Body of pancreas (tissue), 4 donors: ENCODE measurements around the gene ABCA13. TPM values are rescaled to one million over a fixed set of nuclear protein-coding genes. Genes with fewer than 3 reads are reported as not detected.

Experiments used
- ATAC-seq: fragments of 150-250 bp; one replicate; pipeline ENCODE4 v1.9.1; 2016
- DNase-seq, 4 donors: peaks; one replicate each; pipeline ENCODE4 v3.0.0-alpha.2; 2019
- H3K27ac ChIP-seq, 4 donors: fragments of 200-600 bp; sonication (generic); 1 replicate in 3 of 4; 2 replicates in 1 of 4; pipeline versions ENCODE4 v1.5.1 to v1.6.1; 2016 to 2019; ENCODE audit warnings: mild to moderate bottlenecking in 1 of 4, mixed read lengths in 1 of 4, moderate library complexity in 1 of 4
- H3K27me3 ChIP-seq, 2 donors: fragments of 200-600 bp; sonication (generic); one replicate each; pipeline ENCODE4 v1.6.0; 2016; ENCODE audit warnings: mild to moderate bottlenecking in 1 of 2
- H3K36me3 ChIP-seq, 2 donors: fragments of 200-600 bp; sonication (generic); replicated peaks in 1 of 2; 2 replicates each; pipeline ENCODE4 v1.5.1; 2016; ENCODE audit warnings: low read depth in 2 of 2; ENCODE audit not compliant: insufficient read depth in 1 of 2
- H3K4me1 ChIP-seq: fragments of 200-600 bp; sonication (generic); one replicate; pipeline ENCODE4 v1.6.0; 2016
- H3K4me3 ChIP-seq, 2 donors: fragments of 200-600 bp; sonication (generic); 1 replicate in 1 of 2; 2 replicates in 1 of 2; pipeline ENCODE4 v1.5.1; 2016 to 2019
- H3K9me3 ChIP-seq, 3 donors: fragments of 200-600 bp; sonication (generic); 1 replicate in 2 of 3; 2 replicates in 1 of 3; pipeline ENCODE4 v1.5.1; 2016
- POLR2A ChIP-seq, 3 donors: fragments of 450-650 bp; IDR thresholded peaks; one replicate each; pipeline ENCODE4 v1.6.1; 2016; ENCODE audit warnings: antibody characterized with exemption in 3 of 3, mild to moderate bottlenecking in 2 of 3
- WGBS, 2 donors: methylation state at CpG; one replicate each; pipeline ENCODE4 v1.1.5; 2017; 5-methylcytosine and 5-hydroxymethylcytosine counted together
- intact Hi-C: fragments of 100-400 bp; cut with DNase I; formaldehyde crosslinking; loops from one replicate; pipeline ENCODE4 v1.15.1; 2023
- total RNA-seq, 2 donors: library from RNA; depleted of rRNA; stranded (reverse); fragments of >200 nt; gene quantifications; one replicate each; pipeline ENCODE4 v1.1.0, GENCODE V29; 2016
- TF ChIP-seq, protein P1 (sequence below), 7 experiments: fragments of 450-650 bp in 4 of 7; fragments of 200-600 bp in 3 of 7; sonication (generic) in 3 of 7; IDR thresholded peaks; one replicate each; pipeline ENCODE4 v1.5.1; 2016 to 2019; ENCODE audit warnings: antibody characterized with exemption in 7 of 7

Gene ABCA13
- total RNA-seq, 2 donors from 2014 or later = under 0.01 TPM

DNA sequence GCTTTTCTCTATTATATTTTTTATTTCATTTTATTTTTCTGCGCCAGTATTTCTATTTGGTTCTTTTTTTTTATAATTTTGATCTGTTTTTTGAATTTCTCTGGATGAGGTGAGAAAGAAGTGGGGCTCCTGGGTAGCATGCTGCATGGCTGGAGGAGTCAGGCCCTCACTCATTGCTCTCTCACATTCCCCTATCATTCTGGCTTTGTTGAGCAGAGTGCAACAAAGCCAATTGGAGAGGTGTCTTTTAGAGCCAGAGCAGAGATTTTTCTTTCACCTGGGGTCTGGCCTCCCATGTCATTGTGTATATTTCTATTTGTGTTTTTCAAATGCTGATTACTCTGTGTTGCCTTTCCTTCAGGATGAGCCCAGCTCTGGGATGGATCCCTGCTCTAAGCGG lies 423.1 kb downstream of the ABCA13 start:
- ATAC-seq (no peak), DNase-seq (no peak)
- H3K27me3 ChIP-seq = no peaks in the 10 kb centered on the region
- no peak overlapping the region for H3K27ac ChIP-seq
- intact Hi-C loops = no loop called here
- TF ChIP-seq, protein P1, sequence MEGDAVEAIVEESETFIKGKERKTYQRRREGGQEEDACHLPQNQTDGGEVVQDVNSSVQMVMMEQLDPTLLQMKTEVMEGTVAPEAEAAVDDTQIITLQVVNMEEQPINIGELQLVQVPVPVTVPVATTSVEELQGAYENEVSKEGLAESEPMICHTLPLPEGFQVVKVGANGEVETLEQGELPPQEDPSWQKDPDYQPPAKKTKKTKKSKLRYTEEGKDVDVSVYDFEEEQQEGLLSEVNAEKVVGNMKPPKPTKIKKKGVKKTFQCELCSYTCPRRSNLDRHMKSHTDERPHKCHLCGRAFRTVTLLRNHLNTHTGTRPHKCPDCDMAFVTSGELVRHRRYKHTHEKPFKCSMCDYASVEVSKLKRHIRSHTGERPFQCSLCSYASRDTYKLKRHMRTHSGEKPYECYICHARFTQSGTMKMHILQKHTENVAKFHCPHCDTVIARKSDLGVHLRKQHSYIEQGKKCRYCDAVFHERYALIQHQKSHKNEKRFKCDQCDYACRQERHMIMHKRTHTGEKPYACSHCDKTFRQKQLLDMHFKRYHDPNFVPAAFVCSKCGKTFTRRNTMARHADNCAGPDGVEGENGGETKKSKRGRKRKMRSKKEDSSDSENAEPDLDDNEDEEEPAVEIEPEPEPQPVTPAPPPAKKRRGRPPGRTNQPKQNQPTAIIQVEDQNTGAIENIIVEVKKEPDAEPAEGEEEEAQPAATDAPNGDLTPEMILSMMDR (IDR thresholded peaks at IDR 0.05) = no peak
- no peak for TF ChIP-seq POLR2A (IDR thresholded peaks at IDR 0.05)
- 81 to 86% methylated on average over 2 of the region's 2 CpGs for WGBS, 2 donors
- no peaks in the 10 kb centered on the region for H3K36me3 ChIP-seq
- H3K9me3 ChIP-seq = no peaks in the 10 kb centered on the region
- no peaks in the 10 kb centered on the region for H3K4me1 ChIP-seq
- no peak overlapping the region for H3K4me3 ChIP-seq

DNA sequence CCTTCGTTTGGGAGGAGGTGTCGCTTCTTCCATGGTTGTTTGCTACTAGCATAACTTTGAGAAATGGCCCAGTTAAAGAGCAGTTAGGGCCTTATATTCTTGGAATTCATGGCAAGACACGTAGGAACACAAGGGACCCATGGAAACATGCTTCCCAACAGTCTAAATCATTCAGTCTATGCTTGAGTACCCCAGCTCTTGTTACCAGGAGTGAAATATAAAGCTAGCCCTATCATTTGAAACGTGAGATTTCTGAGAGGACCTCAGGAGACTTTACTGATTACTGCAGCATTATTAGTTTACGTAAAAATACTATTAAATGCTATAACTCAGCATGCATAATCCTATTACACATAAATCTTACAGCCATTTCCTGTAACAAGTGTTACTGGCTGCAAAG lies 424.5 kb downstream of the ABCA13 start:
- intact Hi-C loops = no loop called here
- TF ChIP-seq, protein P1 (IDR thresholded peaks at IDR 0.05) = no peak
- H3K9me3 ChIP-seq = no peaks in the 10 kb centered on the region
- no peaks in the 10 kb centered on the region for H3K36me3 ChIP-seq
- no peak overlapping the region for H3K27ac ChIP-seq
- H3K4me1 ChIP-seq = no peaks in the 10 kb centered on the region
- H3K4me3 ChIP-seq = no peak overlapping the region
- ATAC-seq = no peak
- WGBS, 2 donors = 48 to 60% methylated on average over 5 of the region's 5 CpGs
- no peaks in the 10 kb centered on the region for H3K27me3 ChIP-seq
- no peak for DNase-seq

DNA sequence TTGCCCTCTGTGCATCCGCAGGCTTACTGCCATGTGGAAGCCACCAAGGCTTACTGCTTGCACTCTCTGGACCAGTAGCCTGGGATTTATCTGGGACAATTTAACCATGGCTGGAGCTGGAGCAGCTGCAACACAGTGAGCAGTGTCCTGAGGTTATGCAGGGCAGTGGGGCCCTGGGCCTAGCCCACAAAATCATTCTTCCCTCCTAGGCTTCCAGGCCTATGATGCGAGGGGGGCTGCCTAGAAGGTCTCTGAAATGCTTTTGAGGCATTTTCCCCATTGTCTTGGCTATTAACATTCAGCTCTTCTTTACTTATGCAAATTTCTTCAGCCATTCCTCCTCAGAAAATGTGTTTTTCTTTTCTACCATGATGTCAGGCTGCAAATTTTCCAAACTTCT lies 439.4 kb downstream of the ABCA13 start:
- ATAC-seq (no peak), DNase-seq (no peak)
- no peaks in the 10 kb centered on the region for H3K4me1 ChIP-seq
- H3K4me3 ChIP-seq = no peak overlapping the region
- WGBS, 2 donors = 43 to 53% methylated on average over 2 of the region's 2 CpGs
- no peak overlapping the region for H3K27ac ChIP-seq
- H3K9me3 ChIP-seq = no peaks in the 10 kb centered on the region
- intact Hi-C loops = no loop called here
- TF ChIP-seq, protein P1 (IDR thresholded peaks at IDR 0.05) = no peak
- no peak for TF ChIP-seq POLR2A (IDR thresholded peaks at IDR 0.05)
- no peaks in the 10 kb centered on the region for H3K27me3 ChIP-seq
- H3K36me3 ChIP-seq = no peaks in the 10 kb centered on the region

DNA sequence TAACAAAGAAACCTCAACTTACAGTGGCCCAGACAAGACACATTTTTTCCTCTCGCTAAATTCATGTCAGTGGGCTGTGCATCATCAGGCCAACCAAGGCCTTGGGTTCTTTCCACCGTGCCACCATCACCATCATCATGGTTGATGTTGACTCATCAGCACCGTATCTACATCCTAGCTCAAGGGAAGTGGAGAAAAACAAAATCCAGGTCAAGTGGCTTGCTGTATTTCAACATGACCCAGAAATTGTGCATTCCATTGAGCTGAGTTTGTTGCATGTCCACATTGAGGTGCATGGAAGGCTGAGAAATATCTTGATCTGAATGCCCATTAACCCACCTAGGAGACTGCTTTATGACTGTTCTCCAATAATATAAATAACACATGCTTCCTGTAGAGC lies 440.7 kb downstream of the ABCA13 start:
- no peaks in the 10 kb centered on the region for H3K9me3 ChIP-seq
- no peak for ATAC-seq
- DNase-seq = no peak
- no peaks in the 10 kb centered on the region for H3K27me3 ChIP-seq
- intact Hi-C loops = no loop called here
- H3K27ac ChIP-seq = no peak overlapping the region
- no peak overlapping the region for H3K4me3 ChIP-seq
- 70 to 76% methylated on average over 3 of the region's 3 CpGs for WGBS, 2 donors
- H3K36me3 ChIP-seq = no peaks in the 10 kb centered on the region
- TF ChIP-seq POLR2A (IDR thresholded peaks at IDR 0.05) = no peak
- TF ChIP-seq, protein P1 (IDR thresholded peaks at IDR 0.05) = no peak
- H3K4me1 ChIP-seq = no peaks in the 10 kb centered on the region

DNA sequence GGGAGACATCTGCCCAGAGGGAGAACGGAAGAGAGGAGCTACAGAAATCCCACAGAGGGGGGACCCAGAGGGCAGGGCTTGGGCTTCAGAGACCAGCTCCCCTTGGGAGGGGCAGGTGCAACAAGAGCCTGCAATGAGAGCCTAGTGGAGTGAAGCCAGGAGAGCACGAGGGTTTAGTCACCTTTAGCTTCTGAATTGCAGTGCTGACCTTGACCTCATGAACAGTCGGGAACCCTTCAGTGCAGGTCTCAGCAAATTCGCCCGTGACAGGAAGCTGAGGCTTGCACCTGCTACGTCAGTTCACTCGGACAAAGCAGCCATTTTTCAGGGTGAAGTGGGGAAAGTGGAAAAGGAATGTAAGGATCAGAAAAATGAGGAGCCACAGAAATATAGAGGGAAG lies 446.2 kb downstream of the ABCA13 start:
- Histone ChIP-seq H3K27me3 (no peaks in the 10 kb centered on the region), H3K9me3 (no peaks in the 10 kb centered on the region), H3K4me1 (no peaks in the 10 kb centered on the region), H3K4me3 (no peak overlapping the region), H3K36me3 (no peaks in the 10 kb centered on the region), H3K27ac (no peak overlapping the region)
- no peak for ATAC-seq
- WGBS, 2 donors = 38 to 51% methylated on average over 7 of the region's 7 CpGs
- DNase-seq = no peak
- TF ChIP-seq, protein P1 (IDR thresholded peaks at IDR 0.05) = no peak
- TF ChIP-seq POLR2A (IDR thresholded peaks at IDR 0.05) = no peak
- intact Hi-C loops = no loop called here
